Activated CD4-positive, alpha-beta T cell treated with anti-CD3 and anti-CD28 coated beads, Interleukin-10, Interleukin-2, amounts not matched to agents 100 ng/mL and 50 ng/mL, durations not matched to agents 16 hours and 8 hours (primary cell): Measurements from ENCODE around the gene TMF1.

Experiments used
- DNase-seq: peaks from one replicate; pipeline ENCODE4 v3.0.0-alpha.2; 2020

Gene TMF1

DNA sequence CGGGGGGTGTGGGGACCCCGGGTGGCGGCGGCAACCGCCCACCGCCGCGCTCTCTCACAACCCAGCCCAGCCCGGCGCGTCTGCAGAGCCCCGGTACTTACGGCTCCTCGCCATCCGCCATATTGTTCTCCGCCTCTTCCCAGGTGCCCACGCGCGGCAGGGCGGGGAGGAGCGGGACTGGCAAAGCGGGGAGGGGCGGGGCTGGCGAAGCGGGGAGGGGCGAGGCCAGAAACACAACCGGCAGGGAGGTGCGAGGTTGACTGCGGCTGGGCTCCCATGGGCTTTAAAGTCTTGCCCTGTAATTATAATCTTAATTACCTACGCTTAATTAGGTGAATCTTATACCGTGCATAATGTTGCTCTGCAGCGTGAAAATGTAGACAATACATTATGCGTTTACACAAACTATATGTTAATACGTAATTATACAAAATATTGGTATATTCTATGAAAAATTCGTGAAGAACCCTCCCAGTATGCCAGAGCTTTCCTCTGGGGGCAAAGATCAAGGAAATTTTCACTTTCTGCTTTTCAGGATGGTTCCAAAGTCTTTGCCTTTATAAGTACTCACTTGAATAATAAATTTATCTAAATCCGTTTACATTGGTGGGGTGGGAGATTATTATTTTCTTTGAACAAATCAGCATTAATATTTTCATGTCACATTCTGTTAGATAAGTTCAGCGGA lies 28.2 kb upstream of the TMF1 start, which contains the start of gene UBA3:
Gene UBA3 (minus strand): TSS at position 133 of the 688 bp plus-strand sequence. CDS start 12 bp downstream, at position 121.
- DNase-seq = peak; percentile 95

DNA sequence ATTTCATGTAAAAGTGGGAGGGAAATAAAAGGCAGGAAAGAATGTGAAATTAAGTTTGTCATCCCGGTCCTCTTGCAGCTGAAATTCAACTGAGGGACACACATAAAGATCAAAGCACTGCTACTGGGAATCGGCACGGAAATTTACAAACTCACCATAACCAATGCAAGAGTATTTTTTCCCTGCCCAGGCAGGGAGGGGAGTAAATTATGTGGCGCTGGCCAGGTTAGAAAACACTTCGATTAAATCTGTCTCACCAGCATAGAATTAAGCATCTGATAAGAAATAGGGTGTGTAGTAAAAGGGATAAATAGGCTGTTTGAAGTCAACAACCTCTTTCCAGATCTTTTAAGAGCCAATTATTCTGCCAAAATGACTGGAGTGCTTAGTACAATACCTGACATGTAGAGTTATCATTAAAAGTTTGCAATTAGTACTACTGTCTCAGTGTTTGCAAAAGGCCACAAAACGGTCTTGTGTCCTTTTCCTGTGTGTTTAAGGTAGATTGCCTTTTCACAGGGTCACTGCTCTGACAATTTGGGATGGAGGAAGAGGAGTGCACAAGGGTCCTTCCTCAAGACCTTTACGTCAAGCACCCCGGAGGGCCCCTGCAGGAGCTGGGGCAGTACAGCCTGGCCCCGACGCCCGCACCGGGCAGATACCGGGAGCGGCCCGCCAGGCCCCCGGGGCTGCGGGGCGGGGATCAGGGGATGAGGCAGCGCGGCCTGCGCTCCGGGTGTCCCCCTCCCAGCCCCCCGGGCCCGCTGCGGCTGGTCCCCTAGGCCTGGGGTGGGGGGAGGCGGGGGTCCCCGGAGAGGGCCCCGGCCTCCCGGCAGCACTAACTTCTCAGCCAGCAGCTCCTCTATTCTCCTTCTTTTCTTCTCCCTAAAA lies 27.4 kb upstream of the TMF1 start:
- DNase-seq = no peak

DNA sequence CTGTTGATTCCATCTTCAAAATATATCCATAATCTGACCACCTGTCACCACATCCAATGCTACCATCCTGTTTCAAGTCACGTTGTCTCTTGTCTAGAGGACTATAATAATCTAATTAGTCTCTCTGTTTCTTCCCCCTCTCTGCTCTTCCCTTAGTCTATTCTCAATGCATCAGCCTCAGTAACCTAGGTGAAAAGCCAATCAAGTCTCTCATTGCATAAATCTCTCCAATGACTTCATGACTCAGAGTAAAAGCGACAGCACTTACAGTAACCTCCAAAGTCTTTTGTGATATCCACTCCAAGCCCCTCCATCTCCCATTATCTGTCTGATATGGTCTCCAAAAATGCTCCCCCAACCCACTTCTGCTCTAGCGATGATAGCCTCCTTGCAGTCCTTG lies 20.8 kb upstream of the TMF1 start:
- no peak for DNase-seq

DNA sequence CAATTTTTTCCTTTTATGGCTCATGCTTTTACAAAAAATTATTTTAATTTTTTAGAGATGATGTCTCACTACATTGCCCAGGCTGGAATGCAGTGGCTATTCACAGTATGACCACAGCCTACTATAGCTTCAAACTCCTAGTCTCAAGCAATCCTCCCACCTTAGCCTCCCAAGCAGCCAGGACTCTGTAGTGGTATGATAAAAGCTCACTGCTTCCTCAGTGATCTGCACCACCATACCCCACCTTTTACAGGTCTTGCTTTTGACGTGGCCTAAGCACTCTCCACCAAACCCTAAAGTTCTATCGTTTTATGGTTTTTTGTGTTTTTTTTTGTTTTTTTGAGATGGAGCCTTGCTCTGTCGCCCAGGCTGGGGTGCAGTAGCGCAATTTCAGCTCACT lies 14.0 kb upstream of the TMF1 start:
- DNase-seq = no peak

DNA sequence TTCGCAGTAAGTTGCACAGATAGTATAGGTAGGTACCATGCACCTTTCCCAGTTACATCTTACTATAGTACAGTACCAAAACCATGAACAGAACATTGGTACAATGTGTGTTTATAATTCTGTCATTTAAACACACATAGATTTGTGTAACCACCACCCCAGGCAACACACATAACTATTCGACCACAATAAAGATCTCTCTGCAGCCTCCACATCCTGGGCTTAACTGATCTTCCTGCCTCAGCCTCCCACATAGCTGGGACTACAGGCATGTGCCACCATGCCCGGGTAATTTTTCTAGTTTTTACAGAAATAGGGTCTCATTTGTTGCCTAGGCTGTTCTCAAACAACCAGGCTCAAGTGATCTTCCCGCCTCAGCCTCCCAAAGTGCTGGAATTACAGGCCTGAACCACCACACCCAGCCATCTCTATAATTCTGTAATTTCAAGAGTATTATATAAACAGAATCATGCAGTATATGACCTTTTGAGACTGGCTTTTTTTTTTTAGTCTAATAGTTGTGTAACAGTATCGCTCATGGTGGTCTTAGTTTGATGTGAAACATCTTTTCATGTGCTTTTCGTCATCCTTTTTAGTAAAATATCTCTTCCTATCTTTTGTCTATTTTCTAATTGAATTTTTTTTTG lies 13.3 kb upstream of the TMF1 start:
- DNase-seq = peak; percentile 62

DNA sequence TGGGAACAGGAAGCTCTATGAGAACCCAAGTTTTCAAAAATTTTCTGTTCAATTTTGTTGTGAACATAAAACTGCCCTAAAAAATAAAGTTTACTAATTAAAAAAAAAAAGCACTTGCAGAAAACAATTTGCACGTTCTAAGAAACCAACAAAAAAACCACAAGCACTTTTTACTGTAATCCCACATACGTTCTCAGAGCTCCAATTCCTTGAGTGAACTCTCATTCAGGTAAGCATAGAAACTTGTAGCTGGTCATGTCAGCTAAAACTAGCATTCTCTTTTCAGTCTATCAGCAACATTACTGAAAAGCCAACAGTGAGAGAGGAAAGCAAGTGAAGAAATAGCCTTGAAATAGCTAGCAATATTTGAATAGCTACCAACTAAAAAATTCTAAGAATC lies 11.5 kb upstream of the TMF1 start:
- DNase-seq = no peak

DNA sequence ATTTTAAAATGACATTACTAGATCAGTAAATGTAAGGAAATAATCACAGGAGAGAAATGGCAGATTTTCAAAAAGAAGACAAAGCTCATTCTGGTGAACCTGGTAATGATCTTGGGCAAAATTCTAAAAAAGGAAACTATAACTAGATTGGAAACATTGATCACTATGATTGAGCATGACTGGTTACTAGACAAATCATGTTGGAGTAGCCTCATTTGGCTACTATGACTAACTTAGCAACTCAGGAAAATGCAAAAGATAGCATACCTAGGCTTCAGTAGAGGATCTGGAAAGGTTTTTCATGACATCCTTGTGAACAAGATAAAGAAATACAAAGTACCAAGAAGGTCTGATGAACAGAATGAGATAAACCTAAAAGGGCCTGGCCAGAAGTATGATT lies 7.6 kb upstream of the TMF1 start:
- peak; percentile 37 for DNase-seq

DNA sequence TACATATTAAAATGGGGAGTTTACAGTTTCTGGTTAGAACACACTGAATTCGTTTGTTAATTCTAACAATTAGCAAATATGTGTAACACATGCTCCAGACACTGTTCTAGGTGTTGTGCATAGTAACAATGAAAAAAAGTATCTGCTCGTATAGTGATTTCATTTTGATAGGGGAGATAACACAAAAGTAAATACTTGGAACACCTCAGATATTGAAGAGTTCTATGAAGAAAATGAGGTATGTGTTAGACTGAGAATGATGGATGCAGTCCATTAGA lies 6.8 kb upstream of the TMF1 start:
- no peak for DNase-seq

DNA sequence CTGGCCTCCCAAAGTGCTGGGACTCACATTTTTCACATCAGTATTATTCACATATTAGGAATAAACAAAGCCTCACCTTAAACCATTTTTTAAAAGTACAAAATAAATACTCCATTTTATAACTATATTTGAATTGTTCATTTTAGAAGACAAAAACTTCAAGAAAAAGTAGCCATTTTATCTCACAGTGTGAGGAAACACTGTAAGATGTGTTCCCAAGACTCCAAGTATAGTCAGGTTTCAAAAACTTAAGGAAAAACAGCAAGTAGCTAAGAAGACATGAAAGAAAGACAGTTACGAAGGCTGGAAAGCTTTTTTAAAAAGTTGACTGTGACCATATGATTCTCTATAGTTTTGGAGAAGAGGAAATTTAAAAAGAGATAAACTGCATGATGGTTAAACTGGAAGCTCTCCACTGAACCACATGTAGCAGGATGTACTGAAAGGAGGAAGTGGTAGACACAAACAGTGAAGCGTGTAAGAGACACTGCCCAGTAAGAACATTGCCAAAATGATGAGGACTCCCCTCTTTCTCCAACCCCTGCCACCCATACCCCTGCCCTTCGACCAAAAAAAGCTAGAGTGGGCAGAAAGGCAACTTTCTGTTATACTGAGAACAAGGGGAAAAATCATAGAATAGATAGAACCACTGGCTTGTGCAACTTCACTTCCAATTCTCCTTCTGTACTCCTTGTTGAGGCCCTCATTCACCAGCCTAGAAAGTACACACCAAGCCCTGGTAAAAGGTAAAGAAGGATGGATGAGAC lies 6.2 kb upstream of the TMF1 start:
- peak; percentile 54 for DNase-seq

DNA sequence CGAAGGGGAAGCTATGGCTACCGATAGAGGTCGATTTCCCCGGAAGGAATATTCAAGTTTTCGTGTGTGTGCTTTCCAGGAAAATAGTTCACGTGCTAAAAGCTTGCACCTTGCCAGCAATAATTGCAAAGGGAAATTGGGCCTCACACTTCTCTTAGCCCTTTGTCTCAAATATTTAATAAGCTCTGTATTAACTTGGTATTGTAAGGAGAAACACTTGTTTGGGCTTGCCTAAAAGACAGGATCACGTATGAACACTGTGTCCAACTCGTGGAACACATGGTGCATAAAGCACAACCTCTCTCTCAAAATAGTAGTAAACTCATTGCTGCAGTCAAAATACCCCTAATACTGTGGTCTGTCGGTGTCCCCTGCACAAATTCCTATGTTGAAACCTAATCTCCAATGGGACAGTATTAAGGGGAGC lies 352 bp upstream of the TMF1 start:
- no peak for DNase-seq

DNA sequence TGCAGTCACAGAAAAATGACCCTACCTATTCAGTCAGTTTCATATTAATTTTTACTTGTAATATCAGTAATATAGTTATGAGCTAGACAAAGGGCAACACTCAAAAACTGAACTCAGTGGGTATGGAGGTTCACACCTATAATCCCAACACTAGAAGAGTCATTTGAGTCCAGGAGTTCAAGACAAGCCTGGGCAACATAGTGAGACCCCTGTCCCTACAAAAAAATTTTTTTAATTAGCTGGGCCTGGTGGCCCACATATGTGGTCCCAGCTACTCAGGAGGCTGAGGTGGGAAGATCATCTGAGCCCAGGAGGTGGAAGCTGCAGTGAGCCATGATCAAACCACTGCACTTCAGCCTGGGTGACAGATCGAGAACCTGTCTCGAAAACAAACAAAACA lies 3.1 kb downstream of the TMF1 start:
- no peak for DNase-seq

DNA sequence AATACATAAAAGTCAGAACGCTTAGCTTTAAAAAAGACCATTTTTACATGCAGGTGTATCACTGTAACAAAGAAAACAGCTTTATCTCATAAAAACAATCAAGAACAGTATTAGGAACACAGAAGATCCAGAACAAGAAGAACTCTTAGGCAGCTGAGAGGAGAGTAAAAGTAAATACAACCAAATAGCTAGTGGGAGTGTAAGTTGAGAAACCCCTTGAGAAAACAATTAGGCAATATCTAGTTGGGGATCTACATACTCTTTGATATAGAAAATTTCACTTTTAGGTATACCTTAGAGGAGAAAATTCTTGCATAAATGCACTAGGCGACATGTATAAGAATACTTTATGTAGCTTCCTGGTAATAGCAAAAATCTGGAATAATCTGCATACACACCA lies 7.5 kb downstream of the TMF1 start:
- DNase-seq = no peak

DNA sequence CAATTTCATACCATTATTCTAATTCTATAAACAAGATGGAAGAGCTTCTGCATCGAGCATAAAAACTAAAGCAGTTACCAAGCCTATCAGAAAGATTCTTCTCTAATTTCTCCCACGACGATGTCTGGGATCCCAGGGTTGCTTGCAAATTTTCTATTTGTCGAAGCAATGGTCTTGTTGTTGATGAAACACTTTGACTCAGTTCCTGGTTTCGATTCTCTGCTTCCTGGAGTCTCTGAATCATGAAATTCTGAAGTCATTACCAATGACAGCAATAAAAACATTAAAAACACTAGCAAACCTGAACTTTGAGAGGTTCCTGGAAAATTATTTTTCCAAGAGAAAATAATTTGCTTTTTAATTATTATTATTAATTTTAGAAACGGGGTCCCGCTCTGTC lies 18.7 kb downstream of the TMF1 start:
- DNase-seq = peak; percentile 73

DNA sequence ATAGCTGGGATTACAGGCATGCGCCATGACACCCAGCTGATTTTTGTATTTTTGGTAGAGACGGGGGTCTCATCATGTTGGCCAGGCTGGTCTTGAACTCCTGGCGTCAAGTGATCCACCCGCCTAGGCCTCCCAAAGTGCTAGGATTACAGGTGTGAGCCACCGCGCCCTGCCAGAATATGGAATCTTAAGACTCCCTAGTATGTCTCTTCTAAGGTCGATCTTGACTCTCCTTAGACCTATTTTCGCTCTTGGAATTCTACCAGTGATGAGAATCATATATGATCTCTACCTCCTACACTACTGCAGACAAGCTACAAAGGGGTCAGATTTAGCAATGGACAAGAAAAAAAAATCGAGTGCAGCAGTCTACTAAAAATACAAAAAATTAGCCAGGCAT lies 19.4 kb downstream of the TMF1 start:
- DNase-seq = no peak

DNA sequence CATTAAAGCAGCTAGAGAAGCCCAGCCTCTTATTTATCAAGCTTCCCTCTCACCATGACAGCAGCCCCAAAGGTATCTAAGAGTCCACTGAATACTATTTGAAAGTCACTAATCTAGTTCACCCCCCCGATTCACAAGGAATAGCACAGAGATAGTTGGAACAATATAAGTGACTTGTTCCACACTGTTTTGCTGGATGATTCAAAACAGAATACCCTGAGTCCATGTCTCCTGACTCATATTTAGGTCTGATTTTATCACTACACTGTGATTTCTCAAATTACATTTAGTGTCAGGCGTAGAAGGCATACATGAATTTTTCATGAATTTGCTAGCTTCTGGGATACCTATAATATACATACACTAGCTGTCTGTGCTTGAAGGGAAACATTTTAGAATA lies 20.0 kb downstream of the TMF1 start:
- DNase-seq = peak; percentile 45

DNA sequence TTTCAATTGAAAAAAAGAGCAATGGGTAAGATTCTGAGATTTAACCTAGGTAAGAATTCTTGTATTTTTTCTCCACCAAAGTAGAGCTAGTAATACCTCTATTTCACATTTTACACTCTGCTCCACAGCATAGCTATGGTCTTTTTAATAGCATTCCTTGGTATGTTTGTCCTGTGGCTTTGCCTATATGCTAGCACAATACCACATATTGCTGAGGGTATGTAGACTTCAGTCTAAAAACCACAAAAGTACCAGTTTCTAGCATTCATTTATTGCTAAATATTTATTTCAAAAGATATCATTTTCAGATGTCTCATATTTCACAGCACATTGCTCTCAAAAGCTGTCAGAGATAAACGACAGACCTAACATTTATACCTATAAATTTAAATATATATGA lies 20.5 kb downstream of the TMF1 start:
- no peak for DNase-seq

DNA sequence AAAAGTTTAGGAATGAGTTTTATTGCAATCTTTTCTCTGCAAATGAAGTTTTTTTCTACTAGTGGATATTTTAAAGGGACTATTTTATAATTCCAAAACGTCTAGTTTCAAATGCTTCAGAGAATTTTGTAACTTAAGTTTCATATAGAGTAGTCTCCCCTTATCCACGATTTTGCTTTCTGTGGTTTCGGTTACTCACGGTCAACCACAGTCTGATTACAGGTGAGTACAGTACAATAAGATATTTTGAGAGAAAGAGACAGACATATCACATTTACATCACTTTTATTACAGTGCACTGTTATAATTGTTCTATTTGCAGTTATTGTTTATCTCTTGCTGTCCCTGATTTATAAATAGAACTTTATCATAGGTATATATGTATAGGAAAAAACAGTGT lies 31.3 kb downstream of the TMF1 start:
- DNase-seq = no peak

DNA sequence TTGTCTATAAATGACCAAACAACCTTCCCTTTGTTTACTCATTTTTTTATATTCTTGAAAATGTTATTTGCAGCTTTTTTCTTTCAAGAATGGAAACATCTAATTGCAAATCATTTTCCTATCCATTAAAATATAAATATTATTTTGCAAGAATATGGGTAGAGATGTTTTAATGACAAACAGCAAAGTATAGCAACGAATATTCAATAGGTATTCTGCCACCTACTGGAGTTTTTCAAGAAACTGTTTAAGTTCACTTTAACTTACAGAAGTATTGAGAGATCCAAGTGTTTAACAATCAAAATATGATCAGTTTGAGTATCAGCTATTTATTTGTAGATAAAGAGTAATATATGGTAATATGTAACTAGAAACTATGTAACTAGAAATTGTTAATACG lies 31.7 kb downstream of the TMF1 start:
- no peak for DNase-seq

DNA sequence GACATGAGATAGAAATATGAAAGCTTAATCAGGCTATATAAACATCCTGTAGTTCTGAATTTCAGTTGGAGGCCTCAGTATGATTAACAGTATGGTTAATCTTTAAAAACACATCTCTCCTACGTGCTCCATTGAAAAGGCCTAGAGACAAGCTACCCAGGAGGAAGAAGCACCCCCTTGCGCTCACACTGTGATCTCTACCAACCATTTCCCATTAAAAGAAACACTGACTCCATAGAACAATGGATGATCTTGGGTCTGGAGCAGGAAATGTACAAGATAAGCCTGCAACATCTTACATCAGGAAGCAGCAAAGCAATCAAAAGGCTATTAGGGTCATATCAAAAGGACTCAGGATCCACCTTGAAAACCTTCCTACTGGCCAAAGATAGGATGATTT lies 35.2 kb downstream of the TMF1 start:
- DNase-seq = no peak

DNA sequence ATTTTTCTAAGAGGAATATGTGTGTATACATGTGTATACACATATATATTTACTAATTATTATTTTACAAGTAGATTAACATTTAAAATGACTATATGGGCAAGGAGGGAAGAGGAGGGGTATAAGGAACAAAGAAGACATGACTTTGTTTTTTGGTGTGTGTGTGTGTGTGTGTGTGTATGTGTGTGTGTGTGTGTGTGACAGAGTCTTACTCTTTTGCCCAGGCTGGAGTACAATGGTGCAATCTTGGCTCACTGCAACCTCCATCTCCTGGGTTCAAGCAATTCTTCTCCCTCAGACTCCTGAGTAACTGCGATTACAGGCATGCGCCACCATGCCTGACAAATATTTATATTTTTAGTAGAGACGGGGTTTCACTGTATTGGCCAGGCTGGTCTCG lies 36.0 kb downstream of the TMF1 start:
- DNase-seq = no peak

DNA sequence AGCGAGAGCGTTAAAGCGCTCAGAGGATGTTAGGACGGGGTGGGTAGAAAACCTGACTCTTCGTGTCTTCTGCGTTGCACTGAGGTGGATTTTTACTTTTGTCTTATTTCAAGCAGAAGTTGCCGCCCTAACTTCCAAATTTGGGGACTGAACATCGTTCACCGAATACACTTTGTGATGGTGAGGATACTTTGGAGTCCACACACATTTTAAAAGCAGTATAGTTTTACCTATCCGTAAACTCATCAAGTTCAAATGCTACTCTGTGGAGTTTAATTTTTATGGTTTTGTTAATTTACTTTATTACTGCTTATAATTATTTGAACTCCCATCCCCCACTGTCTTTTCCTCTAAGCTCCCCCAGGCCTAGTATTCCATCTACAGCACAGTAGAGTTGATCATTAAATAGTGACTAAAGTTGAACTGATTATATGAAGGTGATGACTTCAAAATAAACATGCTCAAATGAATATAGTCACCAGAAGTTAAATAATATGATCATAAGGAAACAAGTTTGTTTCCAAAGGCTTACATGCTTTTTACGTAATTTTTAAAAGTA lies 38.0 kb downstream of the TMF1 start:
- no peak for DNase-seq

DNA sequence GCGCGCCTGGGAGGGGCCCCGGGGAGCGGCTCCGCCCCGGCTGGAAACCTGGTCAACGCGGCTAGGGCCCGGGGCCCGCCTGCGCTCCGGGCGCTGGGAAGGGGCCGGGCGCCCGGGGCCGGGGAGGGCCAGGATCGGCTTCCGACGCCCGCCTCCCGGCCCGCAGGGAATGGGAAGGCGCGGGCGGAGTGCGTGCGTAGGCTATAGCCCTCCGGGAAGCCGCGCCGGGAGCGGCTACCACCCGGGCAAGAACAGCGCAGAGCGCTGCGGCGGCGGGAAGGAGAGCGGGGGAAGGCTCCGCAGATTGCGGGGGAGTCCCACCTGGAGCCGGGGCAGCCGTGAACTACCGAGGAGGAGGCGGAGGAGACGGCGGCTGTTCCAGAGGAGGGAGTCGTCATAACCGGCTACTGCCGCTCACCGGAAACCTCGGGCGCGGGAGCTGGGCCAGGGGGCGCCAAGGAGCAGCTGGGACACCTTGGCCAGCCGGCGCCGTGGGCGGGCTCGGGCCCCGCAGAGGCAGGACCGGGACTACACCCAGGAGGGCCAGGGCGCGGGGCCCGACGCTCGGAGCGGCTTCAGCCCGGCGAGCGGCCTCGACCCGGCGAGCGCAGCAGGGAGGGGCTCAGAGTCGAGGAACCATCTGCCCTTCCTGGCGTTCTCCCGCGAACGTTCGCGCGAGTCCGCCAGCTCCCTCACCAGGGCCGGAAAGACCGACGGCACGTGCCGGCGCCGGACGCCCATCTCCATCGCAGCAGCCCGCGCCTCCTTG lies 38.7 kb downstream of the TMF1 start, which contains the start of gene EOGT:
Gene EOGT (minus strand): TSS at position 432 of the 769 bp plus-strand sequence. CDS start 3,838 bp downstream, outside the sequence.
- peak; percentile 92 for DNase-seq
